Left lobe of liver (tissue), 2 donors: ENCODE data around the gene FAM163B. TPM values are rescaled to one million over a fixed set of nuclear protein-coding genes. Genes with fewer than 3 reads are reported as not detected.
A peak's percentile ranks its signal among the peaks of the same experiment; 100 is the strongest.

Experiments
- ATAC-seq: fragments of 200-7000 bp; cut with Tn5 transposase; one replicate; pipeline ENCODE4 v1.9.1; 2020; ENCODE audit warnings: mild to moderate bottlenecking, moderate library complexity
- DNase-seq: peaks from one replicate; pipeline ENCODE4 v3.0.0-alpha.2; 2020; ENCODE audit warnings: low spot score
- total RNA-seq: library from RNA; stranded (reverse); gene quantifications from one replicate; pipeline ENCODE4 v1.2.1, GENCODE V29; 2021
- donor health status: DM: no; HTN: no; CAD: no; lungs with moderate emphysema.
- donor health status: DM: no; HTN: yes; CAD: no.

Gene FAM163B
- total RNA-seq, 1 donor from 2014 or later, result 2.8 TPM

GRCh38 chr9:133553973-133554713 lies 55.0 kb downstream of the FAM163B start:
- ATAC-seq (no peak), DNase-seq (no peak)

GRCh38 chr9:133553123-133553522 lies 56.1 kb downstream of the FAM163B start:
- DNase-seq, result no peak

GRCh38 chr9:133552236-133552635 lies 57.0 kb downstream of the FAM163B start:
- DNase-seq, result no peak

More at GRCh38 chr9:133553123-133553522, 56.1 kb downstream of the FAM163B start:
- no peak for ATAC-seq

GRCh38 chr9:133551446-133551845 lies 57.7 kb downstream of the FAM163B start:
- DNase-seq, result no peak
- no peak for ATAC-seq

More at GRCh38 chr9:133552236-133552635, 57.0 kb downstream of the FAM163B start:
- ATAC-seq, result no peak

GRCh38 chr9:133547116-133547515 lies 62.1 kb downstream of the FAM163B start:
- ATAC-seq (no peak), DNase-seq (no peak)

GRCh38 chr9:133546287-133546680 lies 62.9 kb downstream of the FAM163B start:
- peak; percentile 74 for DNase-seq
- ATAC-seq, result peak; percentile 93

- ATAC-seq, result peak; percentile 50
- DNase-seq, result no peak
Observed at GRCh38 chr9:133545494-133546286, 63.5 kb downstream of the FAM163B start.

GRCh38 chr9:133543772-133544467 lies 65.3 kb downstream of the FAM163B start:
- no peak for DNase-seq
- no peak for ATAC-seq

GRCh38 chr9:133542002-133542401 lies 67.2 kb downstream of the FAM163B start:
- DNase-seq, result no peak
- no peak for ATAC-seq

- DNase-seq (no peak), ATAC-seq (no peak)
Observed at GRCh38 chr9:133540698-133541025, 68.5 kb downstream of the FAM163B start.

- no peak for DNase-seq
- ATAC-seq, result no peak
Observed at GRCh38 chr9:133539991-133540697, 69.0 kb downstream of the FAM163B start.

GRCh38 chr9:133538851-133539833 lies 70.0 kb downstream of the FAM163B start:
- DNase-seq (no peak), ATAC-seq (peak; percentile 33)

- ATAC-seq (no peak), DNase-seq (no peak)
Observed at GRCh38 chr9:133538176-133538575, 71.0 kb downstream of the FAM163B start.

GRCh38 chr9:133537257-133537656 lies 71.9 kb downstream of the FAM163B start:
- no peak for ATAC-seq
- DNase-seq, result no peak

- ATAC-seq (no peak), DNase-seq (no peak)
Observed at GRCh38 chr9:133536536-133536935, 72.7 kb downstream of the FAM163B start.

GRCh38 chr9:133536080-133536479 lies 73.1 kb downstream of the FAM163B start:
- ATAC-seq (no peak), DNase-seq (no peak)

GRCh38 chr9:133535306-133535877 lies 73.8 kb downstream of the FAM163B start:
- ATAC-seq, result no peak
- DNase-seq, result no peak

GRCh38 chr9:133534346-133535291 lies 74.6 kb downstream of the FAM163B start, which contains the start of gene ADAMTSL2:
Gene ADAMTSL2 (plus strand): TSS chr9:133534704. CDS start chr9:133536713, 2,009 bp downstream.
- ATAC-seq (peak; percentile 71), DNase-seq (peak; percentile 74)
